ENCODE data around the gene ATOH8.
A peak's percentile ranks its signal among the peaks of the same experiment; 100 is the strongest.

Gene ATOH8

DNA sequence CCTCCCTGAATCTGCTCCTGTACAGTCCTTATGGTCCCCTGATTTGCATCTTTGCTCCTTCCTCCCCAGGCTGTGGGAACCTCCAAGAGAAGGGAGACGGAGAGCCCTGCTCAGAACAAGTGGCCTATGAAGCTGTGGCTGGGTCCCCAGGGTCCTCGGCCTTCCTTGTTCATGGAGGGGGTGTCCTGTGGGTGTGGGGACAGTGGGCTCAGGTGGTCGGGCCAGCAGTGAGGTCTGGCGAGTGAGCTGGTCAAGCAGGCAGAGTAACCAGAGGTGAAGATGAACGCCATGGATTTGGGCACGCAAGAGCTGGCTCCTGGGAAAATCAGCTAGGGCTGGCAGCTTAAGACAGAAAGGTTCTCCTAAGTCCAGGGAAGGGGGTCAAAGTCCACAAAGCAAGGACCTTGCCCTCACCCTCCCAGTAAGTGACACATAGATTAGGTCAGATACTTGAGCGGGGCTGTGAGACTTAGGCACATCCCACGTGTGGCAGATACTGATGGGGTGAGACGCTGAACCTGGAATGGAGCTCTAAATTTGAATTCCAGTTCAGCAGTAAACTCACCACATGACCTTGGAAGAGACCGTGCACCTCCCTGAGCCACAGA is 34.8 kb upstream of the ATOH8 start:
- no peak for DNase-seq (ENCODE audit: low read depth)

DNA sequence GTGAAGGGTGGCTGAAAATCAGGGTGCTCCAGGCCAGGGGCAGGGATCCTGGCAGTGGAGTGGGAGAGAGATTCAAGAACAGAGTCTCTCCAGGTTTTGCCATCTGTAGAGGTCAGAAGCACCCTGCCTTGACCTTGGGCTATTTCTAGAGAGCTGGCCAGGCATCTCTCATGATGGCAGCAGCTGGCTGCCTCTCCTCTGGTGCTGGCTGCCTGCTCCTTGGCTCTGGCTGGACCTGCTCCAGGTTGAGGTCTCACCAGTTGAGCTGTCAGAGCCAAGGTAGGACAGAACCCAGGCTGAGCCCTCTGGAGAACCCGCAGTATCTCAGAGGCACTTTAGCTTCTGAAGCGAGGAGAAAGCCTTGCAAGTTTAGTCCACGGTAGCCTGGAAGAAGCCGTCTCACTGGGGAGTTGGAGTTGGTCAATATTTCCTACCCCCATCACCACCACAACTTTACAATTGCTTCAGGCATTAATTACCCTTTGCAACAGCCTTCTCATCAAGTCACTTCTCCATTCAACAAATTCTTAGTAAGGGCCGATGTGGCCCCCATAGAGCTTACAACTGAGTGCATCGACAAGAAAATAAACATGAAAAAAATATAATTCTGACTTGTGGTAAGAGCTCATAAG is 34.1 kb upstream of the ATOH8 start:
- no peak for DNase-seq (ENCODE audit: low read depth)

DNA sequence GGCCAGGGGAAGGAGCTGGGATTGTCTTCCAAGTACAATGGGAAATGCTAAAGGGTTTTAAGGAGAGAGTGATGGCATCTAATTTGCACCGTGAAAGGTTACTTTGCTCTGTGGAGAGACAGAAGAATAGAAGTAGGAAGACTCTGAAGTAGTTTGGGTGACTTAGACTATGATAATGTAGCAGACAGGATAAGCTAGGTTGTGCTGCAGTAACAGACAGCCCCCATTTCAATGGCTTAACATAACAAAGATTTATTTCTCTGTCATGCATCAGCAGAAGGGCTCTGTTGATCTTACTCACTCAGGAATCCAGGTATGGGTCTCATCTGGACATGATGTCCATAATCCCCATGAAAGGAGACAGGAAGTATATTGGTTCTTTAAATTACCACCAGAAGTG is 33.3 kb upstream of the ATOH8 start:
- no peak for DNase-seq (ENCODE audit: low read depth)

DNA sequence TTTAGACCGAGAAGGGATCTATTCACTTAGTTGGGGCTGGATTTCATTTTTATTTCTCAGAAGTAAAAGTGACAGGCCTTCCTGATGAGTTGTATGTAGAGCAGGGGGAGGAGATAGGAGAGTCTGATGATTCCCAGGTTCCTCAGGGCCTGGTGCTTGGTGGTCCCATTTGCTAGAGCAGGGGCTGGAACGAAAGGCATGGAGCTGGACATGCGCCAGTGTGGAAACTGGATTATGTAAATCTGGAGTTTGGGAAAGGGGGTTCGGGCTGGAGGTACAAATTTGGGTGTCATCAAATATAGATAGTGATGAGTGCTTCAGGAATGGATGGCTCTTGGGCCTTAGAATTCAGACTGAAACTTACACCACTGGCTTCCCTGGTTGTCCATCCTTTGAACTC is 32.1 kb upstream of the ATOH8 start:
- DNase-seq (ENCODE audit: low read depth), result no peak

DNA sequence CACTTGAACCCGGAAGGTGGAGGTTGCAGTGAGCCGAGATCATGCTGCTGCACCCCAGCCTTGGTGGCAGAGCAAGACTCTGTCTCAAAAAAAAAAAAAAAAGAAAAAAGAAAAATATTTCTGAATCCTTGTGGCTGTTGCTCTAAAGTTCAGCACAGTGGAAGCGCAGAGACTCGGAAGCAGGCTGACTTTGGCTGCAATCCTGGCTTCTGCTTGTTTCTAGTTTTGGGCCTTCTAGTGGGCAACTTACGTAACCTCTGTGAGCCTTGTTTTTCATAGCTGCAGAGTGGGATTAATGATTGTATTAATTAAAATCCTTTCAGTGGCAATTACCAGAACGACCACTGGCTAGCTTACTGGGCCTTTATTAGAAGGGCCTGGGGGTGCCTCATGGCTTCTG is 31.3 kb upstream of the ATOH8 start:
- DNase-seq (ENCODE audit: low read depth), result no peak

DNA sequence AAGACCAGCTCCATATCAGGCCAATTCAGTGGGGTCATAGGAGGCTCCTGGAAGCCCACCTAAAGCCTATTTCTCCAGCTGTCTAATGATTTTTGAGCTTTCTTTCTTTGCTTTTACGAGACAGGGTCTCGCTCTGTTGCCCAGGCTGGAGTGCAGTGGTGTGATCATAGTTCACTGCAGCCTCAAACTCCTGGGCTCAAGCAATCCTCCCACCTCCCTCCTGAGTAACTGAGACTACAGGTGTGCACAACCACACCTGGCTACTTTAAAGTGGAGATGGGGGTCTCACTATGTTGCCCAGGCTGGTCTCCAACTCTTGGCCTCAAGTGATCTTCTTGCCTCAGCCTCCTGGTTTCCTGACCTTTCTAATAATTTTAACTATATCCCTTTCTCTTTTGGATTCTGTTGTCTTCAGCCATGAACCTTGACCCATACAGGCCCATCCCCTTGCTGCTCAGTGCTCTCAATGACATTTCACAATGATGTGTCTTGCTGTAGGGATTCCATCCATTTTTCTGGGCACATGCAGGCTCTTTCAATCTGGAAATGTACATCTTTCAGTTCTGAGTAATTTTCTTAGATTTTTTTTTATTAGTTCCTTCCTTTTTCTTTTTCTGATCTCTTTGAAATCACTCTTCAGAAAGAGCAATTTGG is 30.0 kb upstream of the ATOH8 start:
- no peak for DNase-seq (ENCODE audit: low read depth)

DNA sequence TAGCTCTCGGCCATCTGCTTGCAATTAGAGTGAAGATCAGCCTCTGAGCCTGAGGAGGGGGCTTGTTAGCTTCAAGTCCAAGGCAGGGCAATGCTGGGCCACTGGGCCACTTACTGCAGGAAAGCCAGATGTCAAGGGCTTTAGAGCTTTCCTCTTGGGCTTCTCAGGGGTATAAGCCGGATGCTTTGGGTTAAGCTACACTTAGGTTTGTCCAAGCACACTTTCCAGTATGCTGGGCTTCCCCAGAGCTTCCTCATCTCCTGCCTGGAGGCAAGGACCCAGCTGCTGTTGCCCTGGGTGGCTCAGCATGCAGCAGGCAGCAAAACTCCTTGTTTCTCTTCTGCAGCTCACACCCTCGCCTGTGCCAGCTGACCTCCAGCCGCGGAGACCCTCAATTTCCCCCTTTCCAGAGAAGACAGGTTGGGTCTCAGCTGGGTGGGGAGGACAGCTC is 29.0 kb upstream of the ATOH8 start:
- DNase-seq (ENCODE audit: low read depth), result no peak

DNA sequence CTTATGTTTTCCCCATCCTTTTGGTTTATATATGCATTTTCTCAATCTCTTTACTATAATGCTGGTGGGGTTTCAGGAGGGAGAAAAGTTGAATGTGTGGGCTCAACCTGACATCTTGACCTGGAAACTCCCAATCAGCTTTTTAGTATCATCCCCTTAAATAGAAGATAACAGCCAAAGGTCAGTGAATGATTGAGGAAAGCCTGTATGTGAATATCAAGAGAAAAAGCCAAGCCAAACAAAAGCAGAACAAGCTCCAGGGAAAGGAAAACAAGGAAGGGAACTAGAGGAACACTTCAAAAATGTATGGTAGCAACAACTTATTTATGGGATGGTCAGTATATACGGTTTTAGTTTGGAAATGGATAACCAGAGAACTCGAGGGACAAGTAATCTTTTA is 28.3 kb upstream of the ATOH8 start:
- DNase-seq (ENCODE audit: low read depth), result no peak

DNA sequence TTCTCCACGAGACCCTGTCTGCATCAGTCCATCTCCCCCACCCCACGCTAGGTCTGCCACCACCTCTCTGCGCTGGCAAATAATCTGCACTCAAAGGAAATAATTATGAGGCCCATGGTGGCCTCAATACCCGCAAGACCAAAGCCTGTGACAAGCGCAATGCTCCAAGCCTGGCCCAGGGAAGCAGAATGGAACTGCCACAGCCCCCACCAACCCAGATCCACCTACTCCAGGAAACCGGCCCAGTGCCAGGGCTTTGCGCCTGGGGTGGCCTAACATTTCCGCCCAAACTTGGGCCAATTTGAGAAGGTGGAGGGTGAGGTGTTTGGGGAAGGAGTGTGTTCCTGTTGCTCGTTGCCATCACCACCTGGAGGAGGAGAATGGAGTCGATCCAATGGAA is 26.0 kb upstream of the ATOH8 start:
- DNase-seq (ENCODE audit: low read depth), result no peak

DNA sequence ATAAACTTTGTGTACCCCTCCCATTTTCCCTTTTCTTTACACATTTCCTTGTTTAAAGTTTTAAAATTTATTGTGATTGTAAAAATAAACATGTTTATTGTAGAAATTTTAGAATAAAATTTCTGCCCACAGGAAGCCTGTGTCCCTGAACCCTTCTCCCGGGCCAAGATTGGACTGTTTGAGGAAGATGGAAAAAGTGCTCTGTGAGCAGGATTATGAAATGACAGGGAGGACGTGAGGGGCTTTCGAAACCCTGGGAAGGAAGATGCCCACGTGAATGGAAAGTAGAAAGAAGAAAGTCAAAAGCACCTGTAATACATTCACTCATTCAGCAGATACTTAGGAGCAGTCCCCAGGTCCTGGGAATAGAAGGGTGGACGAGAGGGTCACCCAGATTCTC is 25.4 kb upstream of the ATOH8 start:
- DNase-seq (ENCODE audit: low read depth), result no peak

DNA sequence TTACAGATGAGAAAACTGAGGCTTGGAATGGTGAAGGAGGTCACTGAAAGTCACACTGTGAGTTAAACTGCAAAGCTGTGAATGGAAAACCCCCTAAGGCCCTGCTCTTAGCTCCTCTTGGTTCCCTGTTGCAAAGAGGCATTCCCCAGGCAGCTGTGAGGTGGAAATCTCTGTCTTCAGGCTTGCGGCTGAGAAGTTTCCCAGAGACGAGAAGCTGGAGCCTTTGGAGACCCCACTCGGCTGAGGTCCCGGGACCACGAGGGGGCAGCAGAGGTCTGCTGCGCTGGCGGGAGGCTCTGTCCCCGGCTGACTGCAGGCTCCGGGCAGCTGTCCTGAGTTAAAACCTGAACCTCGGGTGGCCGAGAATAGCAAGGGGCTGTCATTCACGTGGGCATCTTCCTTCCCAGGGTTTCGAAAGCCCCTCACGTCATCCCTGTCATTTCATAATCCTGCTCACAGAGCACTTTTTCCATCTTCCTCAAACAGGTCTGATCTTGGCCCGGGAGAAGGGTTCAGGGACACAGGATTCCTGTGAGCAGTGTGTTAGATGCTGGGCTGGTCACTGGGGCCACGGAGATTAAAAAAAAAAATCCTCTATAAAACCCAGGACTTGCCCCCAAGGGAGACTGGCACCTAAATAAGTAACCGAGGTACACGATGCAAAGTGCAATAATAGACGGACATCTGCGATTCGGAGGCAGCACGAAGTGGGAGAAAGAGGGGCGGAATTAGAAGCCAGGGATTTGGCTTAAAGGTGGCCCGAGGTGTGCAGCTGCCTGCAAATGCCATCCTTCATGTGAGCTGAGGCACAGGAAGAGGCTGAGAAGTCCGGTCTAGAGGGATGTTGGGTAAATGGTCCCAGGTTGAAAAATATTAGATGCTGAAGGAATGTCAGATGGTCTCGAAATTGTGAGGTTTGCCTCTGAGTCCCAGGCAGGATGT is 24.6 kb upstream of the ATOH8 start:
- DNase-seq (ENCODE audit: low read depth), result peak; percentile 66

DNA sequence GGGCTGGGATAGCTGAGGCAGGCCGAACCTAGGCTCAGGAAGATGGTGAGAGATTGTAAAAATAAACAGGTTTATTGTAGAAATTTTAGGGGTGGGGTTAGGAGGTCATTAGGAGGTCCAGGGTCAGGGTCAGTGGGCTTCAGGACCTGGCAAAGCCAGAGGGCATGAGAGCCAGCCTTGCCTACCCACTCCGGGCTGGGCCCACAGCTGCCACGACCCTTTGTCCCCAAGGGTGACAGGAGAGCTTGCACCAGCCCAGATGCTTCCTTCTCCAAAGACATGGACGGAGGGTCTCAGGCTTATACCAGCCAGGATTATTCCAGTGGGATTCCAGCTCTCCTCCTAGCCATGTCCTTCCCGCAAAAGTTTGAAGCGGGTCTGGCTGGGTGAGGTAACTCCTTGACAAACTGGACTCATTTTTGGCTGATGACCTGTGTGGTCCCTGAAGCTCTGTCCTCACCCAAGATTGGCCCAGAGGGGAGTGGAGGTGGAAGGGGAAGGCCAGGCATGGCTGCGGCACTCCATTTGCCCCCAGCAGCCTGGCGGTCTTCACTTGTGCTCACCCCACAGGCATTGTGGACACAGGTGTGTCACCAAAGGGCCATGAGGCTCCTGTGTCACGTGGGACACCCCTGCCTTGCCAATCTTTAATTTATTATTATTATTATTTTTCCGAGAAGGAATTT is 23.8 kb upstream of the ATOH8 start:
- DNase-seq (ENCODE audit: low read depth), result no peak

DNA sequence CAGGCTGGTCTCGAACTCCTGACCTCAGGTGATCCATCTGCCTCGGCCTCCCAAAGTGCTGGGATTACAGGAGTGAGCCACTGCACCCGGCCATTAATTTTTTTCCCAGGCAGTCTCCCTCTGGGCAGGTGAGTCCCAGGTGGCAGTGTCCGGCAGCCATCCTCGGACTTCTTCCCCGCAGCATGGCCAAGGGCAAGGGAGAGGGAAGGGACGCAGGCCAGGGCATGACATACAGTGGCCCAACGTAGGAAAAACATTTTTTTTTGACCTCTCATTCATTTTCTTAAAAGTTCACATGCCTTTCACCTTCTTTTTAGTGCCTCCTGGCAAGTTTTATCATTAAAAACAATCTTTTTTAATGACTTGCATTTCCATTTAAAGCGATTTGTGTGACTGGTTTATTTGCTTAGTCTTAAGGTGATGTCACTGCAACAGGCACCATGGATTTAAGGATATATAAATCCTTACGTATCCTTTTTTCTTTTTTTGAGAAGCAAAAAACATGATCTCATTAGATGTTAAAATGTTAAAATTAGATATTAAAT is 23.0 kb upstream of the ATOH8 start:
- DNase-seq (ENCODE audit: low read depth), result no peak

DNA sequence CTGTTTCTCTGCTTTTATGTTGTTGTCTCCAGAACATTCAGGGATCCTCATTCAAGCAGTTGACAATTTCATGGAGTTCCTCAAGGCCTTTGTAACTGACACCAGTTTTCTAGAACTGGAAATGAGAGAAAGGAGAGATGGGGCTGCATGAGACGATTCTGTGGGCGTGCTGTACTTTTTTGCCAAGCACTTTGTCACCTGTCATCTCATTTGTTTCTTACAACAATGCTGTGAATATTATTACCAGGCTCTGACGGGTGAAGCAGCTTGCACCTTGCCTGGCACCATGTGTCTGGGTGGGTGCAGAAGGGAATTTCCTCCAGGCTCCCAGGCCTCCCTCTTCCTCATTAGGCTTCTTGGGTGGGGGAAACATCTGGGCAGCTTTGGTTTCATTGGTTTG is 22.2 kb upstream of the ATOH8 start:
- DNase-seq (ENCODE audit: low read depth), result no peak

DNA sequence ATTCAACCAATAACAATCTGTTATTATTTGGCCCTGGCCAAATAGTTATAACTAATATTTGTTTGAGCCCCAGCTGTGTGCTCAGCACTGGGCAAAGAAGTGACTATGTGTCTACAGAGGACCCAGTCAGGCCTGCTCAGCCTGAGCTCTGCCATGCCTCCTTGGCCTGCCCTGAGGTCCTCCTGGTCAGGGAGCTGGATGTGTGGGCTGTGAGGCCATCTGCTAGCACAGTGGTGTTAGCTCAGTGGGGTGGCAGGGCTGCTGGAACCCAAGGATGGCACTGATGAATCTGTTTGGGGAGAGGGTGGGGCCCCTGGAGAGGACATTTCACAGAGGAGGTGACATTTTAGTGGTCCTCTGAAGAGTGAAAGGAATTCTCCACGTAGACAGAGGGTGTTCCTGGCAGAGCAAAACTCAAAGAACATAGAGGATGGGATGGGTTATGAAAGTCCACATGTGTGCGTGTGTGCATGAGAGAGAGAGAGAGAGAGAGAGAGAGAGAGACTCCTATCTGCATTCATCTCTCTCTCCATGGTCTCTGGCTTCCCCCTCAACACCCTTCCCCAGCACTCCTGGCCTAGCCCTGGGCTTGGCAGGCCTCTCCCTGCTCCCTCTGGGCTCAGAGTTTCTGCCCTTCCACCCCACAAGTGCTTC is 21.2 kb upstream of the ATOH8 start:
- no peak for DNase-seq (ENCODE audit: low read depth)

DNA sequence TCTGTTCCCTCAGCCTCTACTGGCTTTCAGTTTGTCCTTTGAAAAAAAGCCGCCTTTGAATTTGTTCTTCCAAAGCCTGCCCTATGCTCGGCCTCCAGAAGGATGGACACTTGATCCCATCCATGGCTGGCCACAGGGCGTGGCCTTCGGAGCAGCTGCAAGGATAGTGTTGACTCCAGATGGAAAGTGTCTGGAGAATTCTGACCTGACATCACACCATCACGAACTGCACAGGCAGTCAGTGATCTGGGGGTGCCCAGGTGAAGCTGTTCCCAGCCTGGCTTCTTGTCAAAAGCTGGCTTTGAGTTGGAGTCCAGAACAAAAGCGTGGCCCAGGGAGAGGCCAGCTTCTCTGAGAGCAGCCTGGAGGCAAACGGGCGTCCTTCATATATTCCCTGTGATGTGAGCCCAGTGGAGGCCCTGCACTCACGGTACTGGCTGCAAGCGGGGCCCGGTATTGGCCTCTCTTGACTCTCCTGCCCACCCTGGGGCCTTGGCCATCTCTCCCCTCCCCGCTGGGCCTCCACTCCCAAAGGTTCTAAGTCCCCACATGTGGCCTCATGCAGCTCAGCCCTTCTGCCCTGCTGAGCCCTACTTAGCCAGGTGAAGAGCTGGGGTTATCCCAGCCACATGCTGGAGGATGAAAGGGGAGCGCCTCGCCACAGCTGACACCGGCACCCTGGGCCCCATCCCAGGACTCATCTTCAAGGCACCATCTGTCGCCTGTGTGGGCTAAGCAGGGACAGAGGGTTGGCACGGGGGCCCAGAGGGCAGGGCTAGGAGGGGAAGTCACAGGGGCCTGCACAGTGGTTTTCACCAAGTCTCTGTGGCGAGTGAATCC is 20.4 kb upstream of the ATOH8 start:
- no peak for DNase-seq (ENCODE audit: low read depth)

DNA sequence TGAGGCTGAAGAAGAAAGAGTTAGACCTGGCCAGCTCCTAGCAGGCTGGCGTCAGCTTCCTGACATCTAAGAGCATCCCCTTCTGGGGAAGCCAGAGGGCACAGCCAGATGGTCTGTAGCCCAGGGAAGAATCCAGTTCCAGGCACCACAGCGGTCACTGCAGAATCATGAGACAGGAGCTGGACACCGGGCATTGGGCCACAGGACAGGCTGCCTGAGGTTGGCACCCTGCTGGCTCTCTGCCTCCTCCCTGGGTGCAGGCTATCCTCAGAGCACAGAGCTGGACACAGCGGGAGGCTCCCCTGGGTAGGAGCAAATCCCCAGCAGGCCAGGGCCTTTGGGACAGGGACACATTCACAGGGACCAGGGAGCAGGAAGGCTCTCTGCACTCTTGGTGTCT is 19.8 kb upstream of the ATOH8 start:
- no peak for DNase-seq (ENCODE audit: low read depth)

DNA sequence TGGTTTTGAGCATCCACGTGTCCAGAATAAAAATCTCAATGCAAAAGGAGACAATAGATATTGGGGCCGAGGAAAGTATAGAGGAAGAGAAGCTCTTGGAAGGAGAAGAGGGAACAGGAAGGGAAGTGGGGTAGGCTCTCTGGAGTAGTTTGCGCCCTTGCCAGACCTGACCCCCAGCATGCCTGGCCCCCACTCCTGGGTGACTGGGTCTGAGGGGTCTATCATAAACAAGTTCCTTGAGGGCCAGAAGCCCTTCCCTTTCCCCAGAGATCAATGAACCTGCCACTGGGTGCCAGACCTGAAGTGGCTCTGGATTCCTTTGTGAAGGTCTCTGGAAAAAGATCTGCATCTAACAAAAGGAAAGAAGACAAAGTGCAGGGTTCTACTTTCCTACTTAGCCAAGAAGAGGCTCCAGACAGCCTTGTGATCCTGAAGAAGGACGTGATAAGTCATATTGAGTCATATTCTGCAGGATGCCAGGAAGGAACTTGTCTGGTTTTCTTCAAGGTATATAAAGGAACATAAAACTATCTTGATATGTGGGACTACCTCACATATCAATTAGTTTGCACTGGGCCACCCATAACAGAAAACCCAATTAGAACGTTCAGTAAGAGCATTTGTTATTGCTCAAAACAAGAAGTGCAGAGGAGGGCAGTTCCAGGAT is 18.7 kb upstream of the ATOH8 start:
- no peak for DNase-seq (ENCODE audit: low read depth)

DNA sequence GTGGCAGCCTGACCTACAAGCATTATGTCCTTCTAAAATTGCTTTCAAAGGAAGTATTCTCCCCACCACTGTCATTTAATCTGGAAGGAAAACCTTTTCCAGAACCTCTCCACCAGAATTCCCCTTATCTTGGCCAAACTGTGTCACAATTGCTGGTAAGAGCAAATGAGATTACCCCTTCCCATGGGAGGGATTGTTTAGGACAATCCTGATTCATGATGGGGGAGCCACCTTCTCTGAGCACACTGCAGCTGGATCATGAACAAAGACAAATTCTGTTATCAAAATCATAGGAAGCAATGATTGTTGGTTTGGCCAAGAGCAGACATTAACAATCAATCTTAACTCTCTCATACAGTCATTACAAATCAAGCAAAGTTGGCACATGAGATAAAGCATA is 18.1 kb upstream of the ATOH8 start:
- no peak for DNase-seq (ENCODE audit: low read depth)
